H9 (cell line): ENCODE results near the gene MAGI1. TPM values are rescaled to one million over a fixed set of nuclear protein-coding genes. Genes with fewer than 3 reads are reported as not detected.
A peak's percentile ranks its signal among the peaks of the same experiment; 100 is the strongest.

ENCODE experiments used
- DNase-seq: peaks from one replicate; pipeline ENCODE4 v3.0.0-alpha.2; 2017
- H2AFZ ChIP-seq: one replicate; pipeline ENCODE4 v1.6.1; 2013; ENCODE audit warnings: mild to moderate bottlenecking, low read length, control low read depth, moderate library complexity
- H2AK5ac ChIP-seq: 2 replicates; pipeline ENCODE4 v1.6.1; 2013; ENCODE audit warnings: low read length, control low read depth, mixed read lengths; ENCODE audit not compliant: insufficient read length
- H2BK120ac ChIP-seq: one replicate; pipeline ENCODE4 v1.6.1; 2013; ENCODE audit warnings: low read depth, mild to moderate bottlenecking, low read length, control low read depth, inconsistent platforms; ENCODE audit not compliant: poor library complexity, severe bottlenecking
- H2BK12ac ChIP-seq: 2 replicates; pipeline ENCODE4 v1.6.1; 2013; ENCODE audit warnings: low read length, control low read depth, mixed read lengths, low read depth; ENCODE audit not compliant: insufficient read length
- H2BK15ac ChIP-seq: 2 replicates; pipeline ENCODE4 v1.6.1; 2013; ENCODE audit warnings: low read depth, low read length, control low read depth
- H2BK20ac ChIP-seq: one replicate; pipeline ENCODE4 v1.6.1; 2013; ENCODE audit warnings: low read depth, mild to moderate bottlenecking, low read length, control low read depth, inconsistent platforms; ENCODE audit not compliant: poor library complexity, severe bottlenecking
- H2BK5ac ChIP-seq: 2 replicates; pipeline ENCODE4 v1.6.1; 2013; ENCODE audit warnings: low read length, control low read depth, mixed read lengths; ENCODE audit not compliant: insufficient read length
- H3K14ac ChIP-seq: 2 replicates; pipeline ENCODE4 v1.6.1; 2013; ENCODE audit warnings: low read length, control low read depth; ENCODE audit not compliant: insufficient read depth
- H3K18ac ChIP-seq: 2 replicates; pipeline ENCODE4 v1.6.1; 2013; ENCODE audit warnings: low read depth, mild to moderate bottlenecking, mixed read lengths, low read length, control low read depth; ENCODE audit not compliant: insufficient read length
- H3K23ac ChIP-seq: 2 replicates; pipeline ENCODE4 v1.6.1; 2013; ENCODE audit warnings: low read length, control low read depth, mixed read lengths, low read depth; ENCODE audit not compliant: insufficient read length
- H3K23me2 ChIP-seq: 2 replicates; pipeline ENCODE4 v1.6.1; 2013; ENCODE audit warnings: low read depth, mild to moderate bottlenecking, mixed read lengths, low read length, control low read depth; ENCODE audit not compliant: insufficient read length, poor library complexity, severe bottlenecking
- H3K27ac ChIP-seq: 2 replicates; pipeline ENCODE4 v1.5.1; 2013; ENCODE audit warnings: low read length, control low read depth, mixed read lengths, low read depth; ENCODE audit not compliant: insufficient read length
- H3K27me3 ChIP-seq: 2 replicates; pipeline ENCODE4 v1.6.1; 2013; ENCODE audit warnings: low read length, control low read depth, inconsistent platforms; ENCODE audit not compliant: insufficient read depth
- H3K4ac ChIP-seq: 2 replicates; pipeline ENCODE4 v1.6.1; 2013; ENCODE audit warnings: low read depth, mild to moderate bottlenecking, control low read depth, inconsistent platforms, low read length, moderate library complexity
- H3K4me1 ChIP-seq: 2 replicates; pipeline ENCODE4 v1.6.1; 2013; ENCODE audit warnings: low read length, control low read depth, inconsistent platforms; ENCODE audit not compliant: insufficient read depth
- H3K4me2 ChIP-seq: 2 replicates; pipeline ENCODE4 v1.6.1; 2013; ENCODE audit warnings: low read length, control low read depth, mixed read lengths; ENCODE audit not compliant: insufficient read length, insufficient read depth
- H3K56ac ChIP-seq: 2 replicates; pipeline ENCODE4 v1.6.1; 2013; ENCODE audit warnings: low read depth, mild to moderate bottlenecking, mixed read lengths, low read length, control low read depth; ENCODE audit not compliant: insufficient read length
- H3K79me1 ChIP-seq: 2 replicates; pipeline ENCODE4 v1.6.1; 2013; ENCODE audit warnings: low read depth, mild to moderate bottlenecking, moderate library complexity, low read length, control low read depth, inconsistent platforms; ENCODE audit not compliant: insufficient read depth, poor library complexity, severe bottlenecking
- H3K79me2 ChIP-seq: 2 replicates; pipeline ENCODE4 v1.6.1; 2013; ENCODE audit warnings: low read length, control low read depth, inconsistent platforms; ENCODE audit not compliant: insufficient read depth
- H3K9ac ChIP-seq: 2 replicates; pipeline ENCODE4 v1.6.1; 2013; ENCODE audit warnings: low read length, control low read depth, mixed read lengths; ENCODE audit not compliant: insufficient read length; ENCODE audit errors: extremely low read depth
- H3K9me3 ChIP-seq: one replicate; pipeline ENCODE4 v1.6.1; 2013; ENCODE audit warnings: low read depth, low read length, inconsistent platforms; ENCODE audit not compliant: control insufficient read depth
- H3T11ph ChIP-seq: one replicate; pipeline ENCODE4 v1.6.1; 2013; ENCODE audit warnings: mild to moderate bottlenecking, low read length, control low read depth, inconsistent platforms
- H4K20me1 ChIP-seq: one replicate; pipeline ENCODE4 v1.6.1; 2013; ENCODE audit not compliant: control insufficient read depth, insufficient read length, insufficient read depth
- H4K5ac ChIP-seq: 2 replicates; pipeline ENCODE4 v1.6.1; 2013; ENCODE audit warnings: low read depth, mild to moderate bottlenecking, mixed read lengths, low read length, control low read depth; ENCODE audit not compliant: insufficient read length
- H4K8ac ChIP-seq: replicated peaks from 2 replicates; pipeline ENCODE4 v1.6.1; 2013; ENCODE audit warnings: low read length, control low read depth, mixed read lengths, low read depth; ENCODE audit not compliant: insufficient read length
- H4K91ac ChIP-seq: 2 replicates; pipeline ENCODE4 v1.6.1; 2013; ENCODE audit warnings: low read depth, mild to moderate bottlenecking, moderate library complexity, mixed read lengths, low read length, control low read depth; ENCODE audit not compliant: insufficient read length
- H3K27ac Mint-ChIP-seq, 3 experiments: 2 replicates in 2 of 3; 3 replicates in 1 of 3; pipeline ENCODE4 v1.8.0; 2020 to 2021; ENCODE audit warnings: mixed read lengths in 3 of 3, mild to moderate bottlenecking in 1 of 3, moderate library complexity in 1 of 3
- H3K27me3 Mint-ChIP-seq: 2 replicates; pipeline ENCODE4 v1.8.0; 2021; ENCODE audit warnings: low read depth, mild to moderate bottlenecking, moderate library complexity, mixed read lengths
- H3K36me3 Mint-ChIP-seq, 3 experiments: 2 replicates in 2 of 3; 3 replicates in 1 of 3; pipeline ENCODE4 v1.8.0; 2020 to 2021; ENCODE audit warnings: low read depth in 3 of 3, mixed read lengths in 3 of 3; ENCODE audit not compliant: insufficient read depth in 1 of 3
- H3K4me1 Mint-ChIP-seq, 2 experiments: 2 replicates each; pipeline ENCODE4 v1.8.0; 2020; ENCODE audit warnings: mixed read lengths in 2 of 2
- H3K4me3 Mint-ChIP-seq, 2 experiments: 2 replicates in 1 of 2; 3 replicates in 1 of 2; pipeline ENCODE4 v1.8.0; 2020 to 2021; ENCODE audit warnings: mild to moderate bottlenecking in 2 of 2, mixed read lengths in 2 of 2, moderate library complexity in 1 of 2
- H3K9me3 Mint-ChIP-seq, 2 experiments: 2 replicates in 1 of 2; 3 replicates in 1 of 2; pipeline ENCODE4 v1.8.0; 2020; ENCODE audit warnings: mild to moderate bottlenecking in 2 of 2, mixed read lengths in 2 of 2, moderate library complexity in 1 of 2
- WGBS: extraction: QIAGEN DNeasy Blood & Tissue Kit; methylation state at CpG from one replicate; pipeline ENCODE4 v1.1.7; 2013; ENCODE audit warnings: missing lambda C conversion rate, low lambda C conversion rate, mixed read lengths; ENCODE audit not compliant: insufficient read length; ENCODE audit errors: extremely low coverage; 5-methylcytosine and 5-hydroxymethylcytosine counted together
- total RNA-seq: library from RNA; stranded (reverse); gene quantifications from 2 replicates; pipeline ENCODE4 v1.2.1, GENCODE V29; 2021
- TF ChIP-seq, protein P1 (sequence below): fragments of 200-600 bp; sonication (generic); conservative IDR thresholded peaks from 3 replicates; pipeline ENCODE4 v1.8.0; 2021; ENCODE audit warnings: antibody characterized with exemption, mild to moderate bottlenecking

The MAGI1 gene
- total RNA-seq, 1 experiment from 2014 or later, result 65.7 TPM

DNA sequence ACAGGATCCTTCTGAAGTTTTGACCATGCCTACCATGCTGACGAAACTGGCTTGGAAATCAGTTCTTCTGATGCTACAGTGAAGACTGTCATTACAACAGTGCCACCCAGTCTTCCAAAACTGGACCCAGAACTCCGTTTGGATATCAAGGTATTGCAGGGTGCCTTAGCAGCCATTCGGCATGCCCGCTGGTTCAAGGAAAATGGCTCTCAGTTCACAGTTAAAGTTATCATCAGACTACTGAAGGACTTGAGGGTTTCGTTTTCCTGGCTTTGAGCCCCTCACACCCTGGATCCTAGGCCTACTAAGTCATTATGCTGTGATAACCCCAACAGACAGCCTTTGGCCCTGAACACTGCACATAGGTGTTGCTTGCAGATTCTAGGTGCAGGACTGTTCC, 351.0 kb downstream of the MAGI1 start:
- Histone ChIP-seq H2AFZ (no peak overlapping the region), H4K20me1 (no peaks in the 10 kb centered on the region)

More for the DNA sequence above, 351.0 kb downstream of the MAGI1 start:
- Histone ChIP-seq H3K9ac (no peak overlapping the region), H3K27ac (no peak overlapping the region), H4K5ac (no peak overlapping the region), H3K79me2 (no peaks in the 10 kb centered on the region), H2BK20ac (no peak overlapping the region), H3K4me2 (no peak overlapping the region), H2BK5ac (no peak overlapping the region), H3K23me2 (no peaks in the 10 kb centered on the region), H4K8ac (peak overlapping the region; percentile 10), H2BK15ac (no peak overlapping the region), H3K9me3 (no peaks in the 10 kb centered on the region), H2AK5ac (no peak overlapping the region), H3K14ac (no peak overlapping the region), H3K56ac (no peak overlapping the region), H2BK120ac (no peak overlapping the region), H3K79me1 (no peaks in the 10 kb centered on the region), H3K27me3 (no peaks in the 10 kb centered on the region), H3T11ph (no peak overlapping the region), H3K4me1 (no peaks in the 10 kb centered on the region), H3K23ac (no peak overlapping the region), H3K18ac (no peak overlapping the region), H2BK12ac (no peak overlapping the region), H4K91ac (no peak overlapping the region), H3K4ac (no peak overlapping the region)
- Mint-ChIP-seq H3K27me3 (no peaks in the 10 kb centered on the region), H3K27ac (no peak overlapping the region), H3K9me3 (no peaks in the 10 kb centered on the region), H3K4me3 (no peak overlapping the region), H3K36me3 (no peaks in the 10 kb centered on the region; a peak in 1 of 7 replicates), H3K4me1 (peaks cover 7 to 9% of the 10 kb centered on the region in 2 experiments; a peak in 3 of 4 replicates)
- no CpG with 5 or more reads among the region's 5 CpGs for WGBS
- TF ChIP-seq, protein P1, sequence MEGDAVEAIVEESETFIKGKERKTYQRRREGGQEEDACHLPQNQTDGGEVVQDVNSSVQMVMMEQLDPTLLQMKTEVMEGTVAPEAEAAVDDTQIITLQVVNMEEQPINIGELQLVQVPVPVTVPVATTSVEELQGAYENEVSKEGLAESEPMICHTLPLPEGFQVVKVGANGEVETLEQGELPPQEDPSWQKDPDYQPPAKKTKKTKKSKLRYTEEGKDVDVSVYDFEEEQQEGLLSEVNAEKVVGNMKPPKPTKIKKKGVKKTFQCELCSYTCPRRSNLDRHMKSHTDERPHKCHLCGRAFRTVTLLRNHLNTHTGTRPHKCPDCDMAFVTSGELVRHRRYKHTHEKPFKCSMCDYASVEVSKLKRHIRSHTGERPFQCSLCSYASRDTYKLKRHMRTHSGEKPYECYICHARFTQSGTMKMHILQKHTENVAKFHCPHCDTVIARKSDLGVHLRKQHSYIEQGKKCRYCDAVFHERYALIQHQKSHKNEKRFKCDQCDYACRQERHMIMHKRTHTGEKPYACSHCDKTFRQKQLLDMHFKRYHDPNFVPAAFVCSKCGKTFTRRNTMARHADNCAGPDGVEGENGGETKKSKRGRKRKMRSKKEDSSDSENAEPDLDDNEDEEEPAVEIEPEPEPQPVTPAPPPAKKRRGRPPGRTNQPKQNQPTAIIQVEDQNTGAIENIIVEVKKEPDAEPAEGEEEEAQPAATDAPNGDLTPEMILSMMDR, result no peak
- DNase-seq, result no peak
